ENCODE results near the gene OBSCN.

Gene OBSCN

GRCh38 chr1:228194436-228194835 is 13.4 kb upstream of the OBSCN start:
- no peak for DNase-seq

- no peak for DNase-seq
Observed at GRCh38 chr1:228194921-228195812, 12.7 kb upstream of the OBSCN start.

GRCh38 chr1:228197555-228198147 is 10.2 kb upstream of the OBSCN start:
- no peak for DNase-seq

GRCh38 chr1:228198977-228199590 is 8.8 kb upstream of the OBSCN start:
- no peak for DNase-seq

- DNase-seq: no peak
Observed at GRCh38 chr1:228204958-228205357, 2.9 kb upstream of the OBSCN start.

- no peak for DNase-seq
Observed at GRCh38 chr1:228205526-228206436, 2.1 kb upstream of the OBSCN start.

- no peak for DNase-seq
Observed at GRCh38 chr1:228206582-228207351, 1.1 kb upstream of the OBSCN start.

- no peak for DNase-seq
Observed at GRCh38 chr1:228207381-228207810, 448 bp upstream of the OBSCN start.

- DNase-seq: no peak
Observed at GRCh38 chr1:228208831-228209551, 1.1 kb downstream of the OBSCN start.

GRCh38 chr1:228209657-228210056 is 1.8 kb downstream of the OBSCN start:
- DNase-seq: no peak

GRCh38 chr1:228210076-228210651 is 2.3 kb downstream of the OBSCN start:
- no peak for DNase-seq

GRCh38 chr1:228210712-228211530 is 3.1 kb downstream of the OBSCN start:
- no peak for DNase-seq

- no peak for DNase-seq
Observed at GRCh38 chr1:228211531-228212414, 3.9 kb downstream of the OBSCN start.

- no peak for DNase-seq
Observed at GRCh38 chr1:228212415-228212965, 4.6 kb downstream of the OBSCN start.

- peak; percentile 31 for DNase-seq
Observed at GRCh38 chr1:228212966-228213844, 5.4 kb downstream of the OBSCN start.

GRCh38 chr1:228213917-228214808 is 6.3 kb downstream of the OBSCN start:
- DNase-seq: no peak

Data from midbrain (tissue), 1 donor.